OCI-LY3 (cell line): ENCODE data around the gene OR10G8.

ENCODE experiments used
- CTCF ChIP-seq: fragments of 200-600, 300-600 bp; sonication (generic); IDR thresholded peaks from 2 replicates; pipeline ENCODE4 v1.5.1; 2014; ENCODE audit warnings: antibody characterized with exemption, low read length, low read depth
- EZH2phosphoT487 ChIP-seq: fragments of 200-600 bp; shearing (Covaris generic); IDR thresholded peaks from 2 replicates; pipeline ENCODE4 v1.6.1; 2018; ENCODE audit warnings: antibody characterized with exemption, mixed run types, low read depth

GRCh38 chr11:124071623-124071948, 45.0 kb downstream of the OR10G8 start:
- TF ChIP-seq CTCF: no peak
- no peak for TF ChIP-seq EZH2phosphoT487
